SK-N-SH treated with all-trans-retinoic acid at 6 μM for 48 hours (cell line): ENCODE data around the gene EGFL7.
A peak's percentile ranks its signal among the peaks of the same experiment; 100 is the strongest.

ENCODE experiments used
- ATAC-seq: fragments of 200-7000 bp; cut with Tn5 transposase; 3 replicates; pipeline ENCODE4 v1.9.1; 2020; ENCODE audit warnings: mild to moderate bottlenecking, moderate library complexity
- BACH2 ChIP-seq: fragments of 250-450 bp; sonication (Bioruptor Pico); IDR thresholded peaks from 2 replicates; pipeline ENCODE4 v1.9.0; 2021; ENCODE audit warnings: mild to moderate bottlenecking, borderline replicate concordance
- ESRRG ChIP-seq: fragments of 250-450 bp; sonication (Bioruptor Pico); IDR thresholded peaks from 2 replicates; pipeline ENCODE4 v1.6.1; 2021; ENCODE audit warnings: mild to moderate bottlenecking
- GLIS3 ChIP-seq: fragments of 250-450 bp; sonication (Bioruptor Pico); IDR thresholded peaks from 2 replicates; pipeline ENCODE4 v1.5.0; 2020; ENCODE audit warnings: mild to moderate bottlenecking, moderate library complexity
- ISL1 ChIP-seq: fragments of 250-450 bp; sonication (Bioruptor Pico); IDR thresholded peaks from 2 replicates; pipeline ENCODE4 v2.1.2; 2022; ENCODE audit warnings: mild to moderate bottlenecking, moderate library complexity
- OSR1 ChIP-seq: fragments of 250-450 bp; sonication (Bioruptor Pico); IDR thresholded peaks from 2 replicates; pipeline ENCODE4 v1.8.0; 2022; ENCODE audit warnings: moderate library complexity, mild to moderate bottlenecking, inconsistent platforms
- PPARA ChIP-seq: fragments of 250-450 bp; sonication (Bioruptor Pico); IDR thresholded peaks from 2 replicates; pipeline ENCODE4 v1.5.0; 2020; ENCODE audit warnings: mild to moderate bottlenecking, borderline replicate concordance
- RARB ChIP-seq: fragments of 250-450 bp; sonication (Bioruptor Pico); IDR thresholded peaks from 2 replicates; pipeline ENCODE4 v1.8.0; 2021; ENCODE audit warnings: mild to moderate bottlenecking, moderate library complexity
- SNAI2 ChIP-seq: fragments of 250-450 bp; sonication (Bioruptor Pico); IDR thresholded peaks from 2 replicates; pipeline ENCODE4 v1.5.0; 2020; ENCODE audit warnings: mild to moderate bottlenecking, moderate library complexity
- ZC3H10 ChIP-seq: fragments of 250-450 bp; sonication (Bioruptor Pico); IDR thresholded peaks from 2 replicates; pipeline ENCODE4 v1.5.1; 2021; ENCODE audit warnings: mild to moderate bottlenecking, moderate library complexity
- ZFP3 ChIP-seq: fragments of 250-450 bp; sonication (Bioruptor Pico); IDR thresholded peaks from 2 replicates; pipeline ENCODE4 v1.5.0; 2020; ENCODE audit warnings: mild to moderate bottlenecking, moderate library complexity
- ZFP30 ChIP-seq: fragments of 450-650 bp; formaldehyde crosslinking; IDR thresholded peaks from 2 replicates; pipeline ENCODE4 v1.5.0; 2022; ENCODE audit warnings: mild to moderate bottlenecking, moderate library complexity
- ZNF70 ChIP-seq: fragments of 450-650 bp; formaldehyde crosslinking; IDR thresholded peaks from 2 replicates; pipeline ENCODE4 v1.5.0; 2020; ENCODE audit warnings: mild to moderate bottlenecking, moderate library complexity
- ZNF8 ChIP-seq: fragments of 450-650 bp; formaldehyde crosslinking; IDR thresholded peaks from 2 replicates; pipeline ENCODE4 v1.5.0; 2020; ENCODE audit warnings: mild to moderate bottlenecking, moderate library complexity
- TF ChIP-seq, protein P1 (sequence below): fragments of 250-450 bp; sonication (Bioruptor Pico); IDR thresholded peaks from 2 replicates; pipeline ENCODE4 v1.5.0; 2020; ENCODE audit warnings: mild to moderate bottlenecking, moderate library complexity
- TF ChIP-seq, protein P2 (sequence below): fragments of 250-450 bp; sonication (Bioruptor Pico); IDR thresholded peaks from 2 replicates; pipeline ENCODE4 v1.5.1; 2021; ENCODE audit warnings: mild to moderate bottlenecking, moderate library complexity
- TF ChIP-seq, protein P3 (sequence below): fragments of 250-450 bp; sonication (Bioruptor Pico); IDR thresholded peaks from 2 replicates; pipeline ENCODE4 v1.5.1; 2020; ENCODE audit warnings: low read depth, mild to moderate bottlenecking, moderate library complexity
- TF ChIP-seq, protein P4 (sequence below): fragments of 250-450 bp; sonication (Bioruptor Pico); IDR thresholded peaks from 2 replicates; pipeline ENCODE4 v1.8.0; 2021; ENCODE audit warnings: low read depth, mild to moderate bottlenecking, moderate library complexity, borderline replicate concordance
- TF ChIP-seq, protein P5 (sequence below): fragments of 250-450 bp; sonication (Bioruptor Pico); IDR thresholded peaks from 2 replicates; pipeline ENCODE4 v1.8.0; 2020; ENCODE audit warnings: mild to moderate bottlenecking, moderate library complexity, borderline replicate concordance

EGFL7 gene

DNA sequence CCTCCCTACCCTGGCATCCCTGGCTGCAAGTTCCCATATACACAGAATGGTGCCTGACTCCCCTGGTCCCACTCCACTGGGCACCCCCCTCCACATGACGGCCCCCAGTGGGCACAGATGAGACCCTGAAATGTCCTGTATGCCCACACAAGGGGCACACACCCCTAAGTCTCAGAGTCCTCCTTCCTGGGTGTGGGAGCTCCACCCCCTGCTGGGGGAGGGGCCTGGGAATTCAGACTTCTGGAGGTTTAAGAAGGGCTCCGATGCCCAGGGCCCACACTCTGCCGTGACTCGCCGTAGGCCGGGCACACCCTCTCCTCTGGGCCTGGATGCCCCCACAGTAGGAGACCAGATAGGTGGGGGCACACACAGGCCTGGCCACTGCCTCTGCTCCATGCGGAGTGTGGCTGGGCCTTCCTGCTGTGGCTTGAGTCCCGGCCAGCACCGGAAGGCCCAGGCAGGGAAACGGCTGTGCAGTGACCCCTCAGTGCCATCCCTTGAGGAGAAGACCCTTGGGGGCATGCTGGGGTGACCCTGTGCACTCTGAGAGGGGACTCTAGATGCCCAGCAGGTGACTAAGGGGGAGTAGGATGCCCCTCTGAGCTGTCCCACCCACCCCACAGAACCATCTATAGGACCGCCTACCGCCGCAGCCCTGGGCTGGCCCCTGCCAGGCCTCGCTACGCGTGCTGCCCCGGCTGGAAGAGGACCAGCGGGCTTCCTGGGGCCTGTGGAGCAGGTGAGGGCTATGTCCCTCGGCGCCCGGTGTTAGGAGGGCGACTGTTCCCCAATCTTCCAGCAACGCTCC lies 6.5 kb downstream of the EGFL7 start:
- TF ChIP-seq OSR1 (CRISPR knock-in tag) (no peak), ZNF70 (CRISPR knock-in tag) (no peak), GLIS3 (CRISPR knock-in tag) (no peak), ISL1 (CRISPR knock-in tag) (no peak), ZFP30 (CRISPR knock-in tag) (no peak)
- TF ChIP-seq, protein P1, sequence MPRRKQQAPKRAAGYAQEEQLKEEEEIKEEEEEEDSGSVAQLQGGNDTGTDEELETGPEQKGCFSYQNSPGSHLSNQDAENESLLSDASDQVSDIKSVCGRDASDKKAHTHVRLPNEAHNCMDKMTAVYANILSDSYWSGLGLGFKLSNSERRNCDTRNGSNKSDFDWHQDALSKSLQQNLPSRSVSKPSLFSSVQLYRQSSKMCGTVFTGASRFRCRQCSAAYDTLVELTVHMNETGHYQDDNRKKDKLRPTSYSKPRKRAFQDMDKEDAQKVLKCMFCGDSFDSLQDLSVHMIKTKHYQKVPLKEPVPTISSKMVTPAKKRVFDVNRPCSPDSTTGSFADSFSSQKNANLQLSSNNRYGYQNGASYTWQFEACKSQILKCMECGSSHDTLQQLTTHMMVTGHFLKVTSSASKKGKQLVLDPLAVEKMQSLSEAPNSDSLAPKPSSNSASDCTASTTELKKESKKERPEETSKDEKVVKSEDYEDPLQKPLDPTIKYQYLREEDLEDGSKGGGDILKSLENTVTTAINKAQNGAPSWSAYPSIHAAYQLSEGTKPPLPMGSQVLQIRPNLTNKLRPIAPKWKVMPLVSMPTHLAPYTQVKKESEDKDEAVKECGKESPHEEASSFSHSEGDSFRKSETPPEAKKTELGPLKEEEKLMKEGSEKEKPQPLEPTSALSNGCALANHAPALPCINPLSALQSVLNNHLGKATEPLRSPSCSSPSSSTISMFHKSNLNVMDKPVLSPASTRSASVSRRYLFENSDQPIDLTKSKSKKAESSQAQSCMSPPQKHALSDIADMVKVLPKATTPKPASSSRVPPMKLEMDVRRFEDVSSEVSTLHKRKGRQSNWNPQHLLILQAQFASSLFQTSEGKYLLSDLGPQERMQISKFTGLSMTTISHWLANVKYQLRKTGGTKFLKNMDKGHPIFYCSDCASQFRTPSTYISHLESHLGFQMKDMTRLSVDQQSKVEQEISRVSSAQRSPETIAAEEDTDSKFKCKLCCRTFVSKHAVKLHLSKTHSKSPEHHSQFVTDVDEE: no peak
- peak; percentile 7 for ATAC-seq

DNA sequence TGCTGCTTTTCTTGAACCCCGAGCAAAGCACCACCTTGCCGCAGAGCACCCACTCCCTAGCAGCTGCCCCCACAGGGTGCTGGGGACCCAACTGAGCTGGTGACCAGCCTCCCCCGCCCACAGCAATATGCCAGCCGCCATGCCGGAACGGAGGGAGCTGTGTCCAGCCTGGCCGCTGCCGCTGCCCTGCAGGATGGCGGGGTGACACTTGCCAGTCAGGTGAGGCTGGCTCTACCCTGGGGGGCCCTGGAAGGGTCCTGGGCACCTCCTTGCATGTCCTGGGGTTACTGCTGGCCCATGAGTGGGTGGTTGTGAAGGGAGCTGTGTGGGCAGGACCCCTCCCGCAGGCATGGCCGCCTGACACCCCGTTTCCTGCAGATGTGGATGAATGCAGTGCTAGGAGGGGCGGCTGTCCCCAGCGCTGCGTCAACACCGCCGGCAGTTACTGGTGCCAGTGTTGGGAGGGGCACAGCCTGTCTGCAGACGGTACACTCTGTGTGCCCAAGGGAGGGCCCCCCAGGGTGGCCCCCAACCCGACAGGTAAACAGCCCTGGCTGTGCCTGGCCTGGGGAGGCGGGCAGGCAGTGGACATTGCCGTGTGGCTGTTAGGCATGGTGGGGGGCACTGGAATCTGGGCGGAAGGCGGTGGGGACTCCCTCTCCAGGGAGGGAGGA lies 7.2 kb downstream of the EGFL7 start:
- ATAC-seq: no peak
- TF ChIP-seq ISL1 (CRISPR knock-in tag): no peak
- TF ChIP-seq, protein P2, sequence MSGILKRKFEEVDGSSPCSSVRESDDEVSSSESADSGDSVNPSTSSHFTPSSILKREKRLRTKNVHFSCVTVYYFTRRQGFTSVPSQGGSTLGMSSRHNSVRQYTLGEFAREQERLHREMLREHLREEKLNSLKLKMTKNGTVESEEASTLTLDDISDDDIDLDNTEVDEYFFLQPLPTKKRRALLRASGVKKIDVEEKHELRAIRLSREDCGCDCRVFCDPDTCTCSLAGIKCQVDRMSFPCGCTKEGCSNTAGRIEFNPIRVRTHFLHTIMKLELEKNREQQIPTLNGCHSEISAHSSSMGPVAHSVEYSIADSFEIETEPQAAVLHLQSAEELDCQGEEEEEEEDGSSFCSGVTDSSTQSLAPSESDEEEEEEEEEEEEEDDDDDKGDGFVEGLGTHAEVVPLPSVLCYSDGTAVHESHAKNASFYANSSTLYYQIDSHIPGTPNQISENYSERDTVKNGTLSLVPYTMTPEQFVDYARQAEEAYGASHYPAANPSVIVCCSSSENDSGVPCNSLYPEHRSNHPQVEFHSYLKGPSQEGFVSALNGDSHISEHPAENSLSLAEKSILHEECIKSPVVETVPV (CRISPR knock-in tag): no peak
- TF ChIP-seq, protein P3, sequence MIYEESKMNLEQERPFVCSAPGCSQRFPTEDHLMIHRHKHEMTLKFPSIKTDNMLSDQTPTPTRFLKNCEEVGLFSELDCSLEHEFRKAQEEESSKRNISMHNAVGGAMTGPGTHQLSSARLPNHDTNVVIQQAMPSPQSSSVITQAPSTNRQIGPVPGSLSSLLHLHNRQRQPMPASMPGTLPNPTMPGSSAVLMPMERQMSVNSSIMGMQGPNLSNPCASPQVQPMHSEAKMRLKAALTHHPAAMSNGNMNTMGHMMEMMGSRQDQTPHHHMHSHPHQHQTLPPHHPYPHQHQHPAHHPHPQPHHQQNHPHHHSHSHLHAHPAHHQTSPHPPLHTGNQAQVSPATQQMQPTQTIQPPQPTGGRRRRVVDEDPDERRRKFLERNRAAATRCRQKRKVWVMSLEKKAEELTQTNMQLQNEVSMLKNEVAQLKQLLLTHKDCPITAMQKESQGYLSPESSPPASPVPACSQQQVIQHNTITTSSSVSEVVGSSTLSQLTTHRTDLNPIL (CRISPR knock-in tag): no peak
- no peak for TF ChIP-seq BACH2 (CRISPR knock-in tag)
- TF ChIP-seq, protein P4, sequence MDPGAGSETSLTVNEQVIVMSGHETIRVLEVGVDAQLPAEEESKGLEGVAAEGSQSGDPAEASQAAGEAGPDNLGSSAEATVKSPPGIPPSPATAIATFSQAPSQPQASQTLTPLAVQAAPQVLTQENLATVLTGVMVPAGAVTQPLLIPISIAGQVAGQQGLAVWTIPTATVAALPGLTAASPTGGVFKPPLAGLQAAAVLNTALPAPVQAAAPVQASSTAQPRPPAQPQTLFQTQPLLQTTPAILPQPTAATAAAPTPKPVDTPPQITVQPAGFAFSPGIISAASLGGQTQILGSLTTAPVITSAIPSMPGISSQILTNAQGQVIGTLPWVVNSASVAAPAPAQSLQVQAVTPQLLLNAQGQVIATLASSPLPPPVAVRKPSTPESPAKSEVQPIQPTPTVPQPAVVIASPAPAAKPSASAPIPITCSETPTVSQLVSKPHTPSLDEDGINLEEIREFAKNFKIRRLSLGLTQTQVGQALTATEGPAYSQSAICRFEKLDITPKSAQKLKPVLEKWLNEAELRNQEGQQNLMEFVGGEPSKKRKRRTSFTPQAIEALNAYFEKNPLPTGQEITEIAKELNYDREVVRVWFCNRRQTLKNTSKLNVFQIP (CRISPR knock-in tag): no peak
- TF ChIP-seq ZFP3 (CRISPR knock-in tag): no peak

DNA sequence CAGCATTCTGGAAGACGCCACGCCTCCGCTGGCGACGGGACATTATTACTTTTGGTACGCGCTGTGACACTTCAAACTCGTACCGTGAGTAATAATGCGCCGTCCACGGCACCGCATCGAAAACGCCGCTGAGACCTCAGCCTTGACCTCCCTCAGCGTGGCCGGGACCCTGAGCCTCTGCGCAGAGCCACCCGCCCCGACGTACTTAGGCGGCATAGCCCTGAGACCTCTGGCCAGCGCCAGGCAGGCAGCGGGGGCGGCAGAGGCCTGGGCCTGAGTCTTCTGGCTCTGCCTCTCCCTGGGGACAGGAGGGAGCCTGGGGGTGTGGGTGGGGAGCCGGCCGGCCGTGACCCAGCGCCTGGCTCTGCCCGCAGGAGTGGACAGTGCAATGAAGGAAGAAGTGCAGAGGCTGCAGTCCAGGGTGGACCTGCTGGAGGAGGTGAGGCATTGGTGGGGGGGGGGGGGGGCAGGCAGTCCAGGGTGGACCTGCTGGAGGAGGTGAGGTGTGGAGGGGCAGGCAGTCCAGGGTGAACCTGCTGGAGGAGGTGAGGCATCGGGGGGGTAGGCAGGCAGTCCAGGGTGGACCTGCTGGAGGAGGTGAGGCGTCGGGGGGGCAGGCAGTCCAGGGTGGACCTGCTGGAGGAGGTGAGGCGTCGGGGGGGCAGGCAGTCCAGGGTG lies 8.0 kb downstream of the EGFL7 start:
- ATAC-seq: no peak
- no peak for TF ChIP-seq SNAI2 (CRISPR knock-in tag)
- TF ChIP-seq ISL1 (CRISPR knock-in tag): no peak
- TF ChIP-seq BACH2 (CRISPR knock-in tag): no peak
- no peak for TF ChIP-seq ESRRG
- TF ChIP-seq ZC3H10 (CRISPR knock-in tag): no peak
- TF ChIP-seq PPARA (CRISPR knock-in tag): no peak
- TF ChIP-seq GLIS3 (CRISPR knock-in tag): no peak
- no peak for TF ChIP-seq OSR1 (CRISPR knock-in tag)
- no peak for TF ChIP-seq ZNF70 (CRISPR knock-in tag)
- TF ChIP-seq ZNF8: no peak
- TF ChIP-seq RARB (CRISPR knock-in tag): no peak
- no peak for TF ChIP-seq ZFP30 (CRISPR knock-in tag)
- TF ChIP-seq, protein P1: no peak
- TF ChIP-seq, protein P5, sequence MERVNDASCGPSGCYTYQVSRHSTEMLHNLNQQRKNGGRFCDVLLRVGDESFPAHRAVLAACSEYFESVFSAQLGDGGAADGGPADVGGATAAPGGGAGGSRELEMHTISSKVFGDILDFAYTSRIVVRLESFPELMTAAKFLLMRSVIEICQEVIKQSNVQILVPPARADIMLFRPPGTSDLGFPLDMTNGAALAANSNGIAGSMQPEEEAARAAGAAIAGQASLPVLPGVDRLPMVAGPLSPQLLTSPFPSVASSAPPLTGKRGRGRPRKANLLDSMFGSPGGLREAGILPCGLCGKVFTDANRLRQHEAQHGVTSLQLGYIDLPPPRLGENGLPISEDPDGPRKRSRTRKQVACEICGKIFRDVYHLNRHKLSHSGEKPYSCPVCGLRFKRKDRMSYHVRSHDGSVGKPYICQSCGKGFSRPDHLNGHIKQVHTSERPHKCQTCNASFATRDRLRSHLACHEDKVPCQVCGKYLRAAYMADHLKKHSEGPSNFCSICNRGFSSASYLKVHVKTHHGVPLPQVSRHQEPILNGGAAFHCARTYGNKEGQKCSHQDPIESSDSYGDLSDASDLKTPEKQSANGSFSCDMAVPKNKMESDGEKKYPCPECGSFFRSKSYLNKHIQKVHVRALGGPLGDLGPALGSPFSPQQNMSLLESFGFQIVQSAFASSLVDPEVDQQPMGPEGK: no peak
- TF ChIP-seq, protein P3 (CRISPR knock-in tag): no peak
- TF ChIP-seq, all 23 proteins: peak for 0
